SU-DHL-6 (cell line): ENCODE data around the gene LATS2.

ENCODE experiments used
- EZH2phosphoT487 ChIP-seq: fragments of 200-600 bp; sonication (generic), shearing (Covaris generic); conservative IDR thresholded peaks from 2 replicates; pipeline ENCODE4 v1.6.1; 2018; ENCODE audit warnings: mild to moderate bottlenecking, antibody characterized with exemption, low read length, moderate library complexity, mixed read lengths
- TF ChIP-seq, protein P1 (sequence below): fragments of 200-600 bp; sonication (generic); IDR thresholded peaks from one replicate; pipeline ENCODE4 v1.5.1; 2017; ENCODE audit warnings: antibody characterized with exemption, mild to moderate bottlenecking, low read length, moderate library complexity; ENCODE audit not compliant: insufficient read depth, poor library complexity, severe bottlenecking

DNA sequence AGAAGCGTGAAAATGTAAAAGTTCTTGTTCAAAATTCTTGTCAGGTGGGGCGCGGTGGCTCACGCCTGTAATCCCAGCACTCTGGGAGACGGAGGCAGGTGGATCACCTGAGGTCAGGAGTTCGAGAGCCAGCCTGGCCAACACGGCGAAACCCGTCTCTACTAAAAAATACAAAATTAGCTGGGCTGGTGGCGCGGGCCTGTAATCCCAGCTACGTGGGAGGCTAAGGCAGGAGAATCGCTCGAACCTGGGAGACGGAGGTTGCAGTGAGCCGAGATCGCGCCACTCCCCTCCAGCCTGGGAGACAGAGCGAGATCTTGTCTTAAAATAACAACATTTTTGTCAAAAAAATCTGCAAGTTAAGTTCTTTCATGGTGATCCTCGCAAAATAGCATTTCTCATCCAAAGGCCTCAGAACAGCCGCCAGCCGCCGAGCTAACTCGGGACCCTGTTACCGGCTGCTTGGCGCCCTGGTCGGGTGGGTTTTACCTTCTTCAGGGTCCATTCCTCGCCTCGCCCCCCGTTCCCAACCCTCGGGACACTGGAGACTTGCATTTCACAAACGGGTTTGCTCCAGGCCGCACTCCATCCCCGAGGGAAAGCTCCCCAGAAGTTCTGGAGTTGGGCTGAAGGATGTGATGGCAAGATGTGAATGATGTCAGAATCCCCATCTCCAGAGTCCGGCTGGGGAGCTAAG, 1.6 kb downstream of the LATS2 start:
- TF ChIP-seq, protein P1, sequence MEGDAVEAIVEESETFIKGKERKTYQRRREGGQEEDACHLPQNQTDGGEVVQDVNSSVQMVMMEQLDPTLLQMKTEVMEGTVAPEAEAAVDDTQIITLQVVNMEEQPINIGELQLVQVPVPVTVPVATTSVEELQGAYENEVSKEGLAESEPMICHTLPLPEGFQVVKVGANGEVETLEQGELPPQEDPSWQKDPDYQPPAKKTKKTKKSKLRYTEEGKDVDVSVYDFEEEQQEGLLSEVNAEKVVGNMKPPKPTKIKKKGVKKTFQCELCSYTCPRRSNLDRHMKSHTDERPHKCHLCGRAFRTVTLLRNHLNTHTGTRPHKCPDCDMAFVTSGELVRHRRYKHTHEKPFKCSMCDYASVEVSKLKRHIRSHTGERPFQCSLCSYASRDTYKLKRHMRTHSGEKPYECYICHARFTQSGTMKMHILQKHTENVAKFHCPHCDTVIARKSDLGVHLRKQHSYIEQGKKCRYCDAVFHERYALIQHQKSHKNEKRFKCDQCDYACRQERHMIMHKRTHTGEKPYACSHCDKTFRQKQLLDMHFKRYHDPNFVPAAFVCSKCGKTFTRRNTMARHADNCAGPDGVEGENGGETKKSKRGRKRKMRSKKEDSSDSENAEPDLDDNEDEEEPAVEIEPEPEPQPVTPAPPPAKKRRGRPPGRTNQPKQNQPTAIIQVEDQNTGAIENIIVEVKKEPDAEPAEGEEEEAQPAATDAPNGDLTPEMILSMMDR: no peak
- no peak for TF ChIP-seq EZH2phosphoT487
